HG02884 (cell line): ENCODE data around the gene TNFAIP2.

Source experiments
- ATAC-seq: cut with Tn5 transposase; IDR thresholded peaks from one replicate; pipeline ENCODE4 v1.9.1; 2021; ENCODE audit warnings: mild to moderate bottlenecking, moderate library complexity; ENCODE audit not compliant: unreplicated experiment

Gene TNFAIP2

GRCh38 chr14:103093856-103094405 is 29.3 kb upstream of the TNFAIP2 start:
- ATAC-seq, result no peak

DNA sequence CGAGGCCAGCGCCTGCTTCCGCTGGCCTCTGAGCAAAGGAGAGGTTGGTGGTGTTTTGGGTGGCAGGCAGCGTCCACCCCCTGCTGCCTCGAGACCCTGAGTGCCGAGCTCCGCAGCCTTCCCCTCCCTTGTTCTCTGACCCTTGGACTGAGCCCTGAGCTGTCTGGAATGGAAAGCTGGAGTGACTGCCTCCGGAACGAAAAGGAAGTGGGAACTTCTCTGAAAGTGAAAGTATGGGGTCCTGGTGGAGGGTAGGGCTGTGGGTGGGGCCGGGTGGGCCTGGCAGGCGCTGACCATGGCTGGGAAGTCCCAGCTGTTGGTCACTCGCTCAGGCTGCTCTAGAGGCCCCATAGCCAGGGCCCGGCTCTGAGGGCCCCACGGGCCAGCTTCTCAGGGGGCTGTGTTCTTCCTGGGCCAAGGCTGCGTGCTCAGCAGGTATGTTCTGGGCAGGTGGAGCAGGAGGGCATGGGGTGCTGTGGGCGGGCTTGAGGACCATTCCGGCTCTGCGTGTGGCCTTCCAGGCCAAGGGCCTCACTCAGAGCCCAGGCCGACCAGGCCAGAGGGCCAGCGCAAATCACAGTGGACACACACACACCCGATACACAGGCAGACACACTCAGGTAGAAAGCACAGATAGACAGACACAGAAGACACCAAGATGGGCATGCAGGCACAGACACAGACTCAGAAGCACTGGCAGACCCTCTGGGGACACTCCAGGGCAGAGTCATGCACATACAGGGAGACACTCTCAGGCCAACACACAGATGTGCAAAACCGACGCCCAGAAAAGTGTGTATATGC is 28.7 kb upstream of the TNFAIP2 start, which contains the start of gene EXOC3L4:
TSS of gene EXOC3L4 (plus strand) at position 320 of the 804 bp plus-strand sequence. CDS start 5,495 bp downstream, outside the sequence.
- ATAC-seq, result no peak

DNA sequence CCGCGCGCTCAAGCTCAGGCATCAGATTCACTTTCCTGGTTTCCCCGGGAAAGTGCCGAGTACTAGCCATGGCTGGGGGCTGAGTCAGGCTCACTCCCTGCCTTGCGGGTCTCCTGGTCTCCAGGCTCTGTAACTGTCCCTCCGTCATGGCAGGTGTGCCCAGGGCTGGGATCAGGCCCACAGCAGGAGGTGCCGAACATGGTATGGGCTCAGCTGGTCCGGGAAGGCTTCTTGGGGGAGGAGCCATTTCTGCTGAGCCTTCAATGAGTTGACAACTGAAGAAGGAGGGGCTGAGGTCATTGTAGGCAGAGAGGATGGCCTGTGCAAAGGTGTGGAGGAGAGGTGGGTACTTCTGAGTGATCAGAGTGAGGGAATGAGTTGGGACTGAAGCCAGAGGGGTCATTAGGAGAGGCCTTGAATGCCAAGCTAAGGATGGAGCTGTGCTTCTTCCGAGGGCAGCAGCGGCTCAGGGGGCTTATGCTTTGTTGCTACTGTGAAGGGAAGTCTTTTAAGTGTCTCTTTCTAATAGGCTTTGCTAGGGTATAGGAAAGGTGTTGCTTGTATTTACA is 28.0 kb upstream of the TNFAIP2 start:
- no peak for ATAC-seq

GRCh38 chr14:103096387-103096786 is 26.9 kb upstream of the TNFAIP2 start:
- ATAC-seq, result no peak

DNA sequence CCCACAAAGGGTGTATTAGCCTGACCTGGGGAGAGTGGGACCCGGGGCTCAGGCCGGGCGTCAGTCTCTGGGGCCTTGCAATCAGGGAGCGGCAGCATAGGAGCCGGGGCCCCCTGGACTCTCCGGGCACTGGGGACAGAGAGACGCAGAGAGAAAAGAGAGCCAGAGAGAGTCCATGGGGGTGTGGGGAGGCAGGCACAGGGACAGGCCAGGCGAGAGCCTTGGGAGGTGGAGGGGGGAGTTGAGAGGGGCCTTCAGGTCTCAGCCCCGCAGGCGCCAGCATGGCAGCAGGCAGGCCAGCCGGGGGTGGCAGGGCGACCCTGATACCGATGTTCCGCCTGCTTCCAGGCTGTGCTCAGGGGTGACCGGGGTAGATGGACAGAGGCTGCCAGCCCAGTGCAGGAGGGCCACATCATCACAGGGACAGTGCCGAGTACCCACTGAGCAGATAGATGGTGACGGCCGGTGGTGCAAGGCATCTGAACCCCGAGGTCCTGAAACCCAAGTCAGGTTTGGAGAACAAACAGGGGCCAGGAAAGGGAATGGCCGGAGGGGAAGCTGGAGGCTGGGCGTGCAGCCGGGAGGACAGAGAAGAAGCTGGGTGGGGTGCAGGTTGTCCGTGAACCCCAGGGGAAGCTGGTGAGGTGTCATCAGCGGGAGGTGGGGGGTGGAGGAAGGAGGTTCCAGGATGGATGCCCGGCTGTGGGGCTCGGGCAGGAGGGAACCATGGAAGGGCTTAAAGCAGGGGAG is 25.8 kb upstream of the TNFAIP2 start:
- ATAC-seq, result no peak

DNA sequence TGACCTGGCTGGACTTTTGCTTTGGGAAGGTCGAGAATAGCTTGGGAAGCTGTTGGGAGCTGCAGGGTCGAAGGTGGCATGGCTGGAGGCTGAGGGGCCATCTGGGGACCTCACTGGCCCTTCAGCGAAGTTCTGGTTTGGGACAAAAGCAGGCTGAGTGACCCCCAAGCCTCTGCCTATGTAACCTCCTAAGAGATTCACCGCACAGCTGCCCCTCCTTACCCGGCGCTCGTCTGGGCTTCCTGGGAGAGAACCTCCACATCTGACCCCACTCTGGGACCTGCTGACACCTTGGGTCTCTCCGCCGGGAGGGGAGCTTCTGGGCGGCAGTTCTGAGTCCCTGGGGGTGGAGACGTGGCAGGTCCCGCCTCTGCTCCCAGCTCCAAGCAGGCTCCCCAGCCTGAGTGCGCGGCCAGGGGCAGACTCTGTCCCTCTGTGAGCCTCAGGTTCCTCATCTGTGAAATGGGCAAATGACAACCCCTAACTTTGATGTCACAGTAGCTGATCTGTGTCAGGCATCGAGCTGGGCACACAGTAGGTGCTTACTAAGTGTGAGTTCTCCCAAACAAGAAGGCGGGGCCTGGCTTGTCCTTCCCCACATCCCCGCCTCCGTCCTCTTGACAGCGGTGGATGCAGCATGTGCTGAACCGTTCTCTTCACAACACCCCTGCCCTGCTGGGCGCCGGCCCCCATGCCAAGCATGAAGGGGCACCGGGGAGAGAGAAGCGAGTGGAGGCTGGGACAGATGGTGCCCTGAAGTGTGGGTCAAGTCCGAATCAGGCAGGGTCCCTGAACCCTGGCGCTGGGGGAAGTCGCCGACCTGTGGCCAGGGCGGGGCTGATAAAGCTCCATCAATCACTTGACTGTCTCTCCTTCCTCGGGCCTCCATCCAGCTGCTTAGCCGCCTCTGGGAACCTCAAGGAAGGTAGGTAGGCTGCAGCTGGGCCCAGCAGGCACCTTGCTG is 25.0 kb upstream of the TNFAIP2 start:
- no peak for ATAC-seq

- ATAC-seq, result no peak
Measured at GRCh38 chr14:103099081-103099732, 24.1 kb upstream of the TNFAIP2 start.

DNA sequence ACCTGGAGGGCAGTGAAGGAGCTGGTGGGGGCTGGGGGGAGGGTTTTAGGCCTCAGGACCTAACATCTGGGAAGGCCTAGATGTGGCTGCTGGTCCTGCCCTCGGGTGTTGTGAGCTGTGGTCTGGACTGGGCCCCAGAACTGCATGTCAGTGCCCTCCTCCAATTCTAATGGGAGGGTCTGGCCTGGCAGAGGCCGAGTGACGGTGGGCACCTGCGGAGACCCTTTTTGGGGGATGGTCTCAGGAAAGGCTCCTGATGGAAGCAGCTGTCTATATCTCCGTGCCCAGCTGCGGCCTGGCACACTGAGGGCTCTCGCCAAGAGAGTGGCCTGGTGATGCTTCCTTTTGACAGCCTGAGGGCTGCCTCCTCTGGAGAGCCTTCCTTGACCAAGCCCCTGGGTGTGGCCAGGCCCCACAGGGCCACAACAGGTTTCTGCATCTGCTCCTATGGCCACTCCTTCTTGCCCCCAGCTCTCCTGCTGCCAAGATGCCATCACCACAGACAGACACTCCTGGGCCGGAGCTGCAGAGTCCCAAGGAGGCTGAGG is 23.5 kb upstream of the TNFAIP2 start:
- ATAC-seq, result no peak

DNA sequence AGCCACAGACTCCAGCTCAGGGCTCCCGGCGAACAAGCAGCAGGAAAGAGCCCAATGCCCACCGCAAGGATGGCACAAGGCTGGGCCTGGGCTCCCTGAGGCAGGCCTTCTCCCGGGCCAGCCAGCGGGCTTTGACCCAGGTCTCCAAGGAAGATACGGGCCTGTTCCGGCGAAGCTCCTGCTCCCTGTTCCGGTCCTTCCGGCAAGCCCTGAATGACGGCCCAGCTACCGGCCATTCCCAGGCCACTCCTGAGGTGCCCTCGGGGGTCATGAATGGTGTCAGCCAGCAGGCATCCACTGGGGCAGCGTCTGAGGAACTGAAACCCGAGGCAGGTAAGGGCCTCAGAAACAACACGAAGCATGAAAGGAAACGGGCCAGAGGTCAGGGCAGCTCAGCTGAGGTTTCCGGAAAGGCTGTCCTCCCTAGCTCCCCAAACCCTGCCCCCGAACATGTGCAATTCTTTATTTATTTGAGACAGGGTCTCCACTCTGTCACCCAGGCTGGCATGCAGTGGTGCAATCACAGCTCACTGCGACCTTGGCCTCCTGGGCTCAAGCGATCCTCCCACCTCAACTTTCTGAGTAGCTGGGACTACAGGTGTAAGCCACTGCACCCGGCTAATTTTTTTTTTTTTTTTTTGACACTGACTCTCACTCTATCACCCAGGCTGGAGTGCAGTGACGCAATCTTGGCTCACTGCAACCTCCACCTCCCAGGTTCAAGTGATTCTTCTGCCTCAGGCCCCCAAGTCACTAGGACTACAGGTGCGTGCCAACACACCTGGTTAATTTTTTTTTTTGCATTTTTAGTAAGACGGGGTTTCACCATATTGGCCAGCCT is 22.8 kb upstream of the TNFAIP2 start:
- ATAC-seq, result no peak

DNA sequence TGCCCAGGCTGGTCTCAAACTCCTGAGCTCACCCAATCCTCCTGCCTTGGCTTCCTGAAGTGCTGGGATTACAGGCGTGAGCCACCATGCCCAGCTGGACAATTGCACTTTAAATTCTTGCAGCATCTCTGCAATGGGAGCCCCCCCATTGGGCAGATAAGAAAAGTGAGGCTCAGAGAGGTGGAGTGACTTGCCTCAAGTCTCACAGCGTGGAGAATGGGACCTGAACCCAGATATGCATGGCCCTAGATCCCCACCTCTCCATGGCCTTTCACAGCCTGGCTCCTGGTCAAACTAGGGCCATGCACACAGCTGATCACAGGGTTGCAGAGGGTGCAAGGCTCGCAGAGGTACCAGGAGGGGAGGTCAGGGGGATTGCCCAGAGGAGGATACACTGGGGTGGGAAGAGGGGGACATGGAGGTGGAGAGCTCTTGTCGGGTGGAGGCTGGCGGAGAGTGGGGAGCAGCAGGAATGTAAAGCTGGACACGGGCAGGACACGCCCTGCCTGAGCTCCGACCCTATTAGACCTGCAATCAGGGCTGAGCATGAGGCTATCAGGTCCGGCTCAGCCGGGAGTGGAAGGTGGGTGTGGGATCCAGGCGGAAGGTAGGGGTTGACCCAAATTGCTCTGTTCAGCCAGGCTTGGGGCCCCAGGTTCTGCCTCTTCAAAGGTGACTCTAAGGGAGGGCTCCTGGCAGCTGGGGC is 21.9 kb upstream of the TNFAIP2 start:
- ATAC-seq, result no peak

GRCh38 chr14:103101963-103102688 is 21.1 kb upstream of the TNFAIP2 start:
- ATAC-seq, result no peak

DNA sequence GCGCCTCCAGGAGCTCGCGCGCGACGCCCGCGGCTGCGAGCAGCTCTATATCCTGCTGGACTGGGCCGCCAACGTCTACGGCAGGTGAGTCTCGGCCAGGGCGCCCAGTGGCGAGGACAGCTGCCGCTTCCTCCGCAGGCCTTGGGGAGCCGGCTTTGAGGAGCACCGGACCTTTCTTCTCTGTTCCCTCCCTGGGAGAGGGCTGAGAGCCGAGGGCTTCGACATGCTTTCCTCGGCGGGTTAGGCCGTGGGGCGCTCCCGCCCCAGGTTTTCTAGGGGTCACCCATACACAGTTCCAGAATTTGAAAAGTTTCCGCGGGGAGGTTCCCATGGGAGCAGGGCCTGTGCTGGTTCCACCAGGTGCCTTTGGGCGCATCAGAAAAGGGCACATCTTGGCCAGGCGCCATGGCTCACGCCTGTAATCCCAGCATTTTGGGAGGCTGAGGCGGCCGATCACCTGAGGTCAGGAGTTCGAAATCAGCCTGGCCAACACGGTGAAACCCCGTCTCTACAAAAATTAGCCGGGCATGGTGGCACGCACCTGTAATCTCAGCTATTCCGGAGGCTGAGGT is 20.5 kb upstream of the TNFAIP2 start:
- no peak for ATAC-seq

GRCh38 chr14:103103461-103104388 is 19.5 kb upstream of the TNFAIP2 start:
- no peak for ATAC-seq

- ATAC-seq, result no peak
Measured at GRCh38 chr14:103104389-103104653, 18.9 kb upstream of the TNFAIP2 start.

DNA sequence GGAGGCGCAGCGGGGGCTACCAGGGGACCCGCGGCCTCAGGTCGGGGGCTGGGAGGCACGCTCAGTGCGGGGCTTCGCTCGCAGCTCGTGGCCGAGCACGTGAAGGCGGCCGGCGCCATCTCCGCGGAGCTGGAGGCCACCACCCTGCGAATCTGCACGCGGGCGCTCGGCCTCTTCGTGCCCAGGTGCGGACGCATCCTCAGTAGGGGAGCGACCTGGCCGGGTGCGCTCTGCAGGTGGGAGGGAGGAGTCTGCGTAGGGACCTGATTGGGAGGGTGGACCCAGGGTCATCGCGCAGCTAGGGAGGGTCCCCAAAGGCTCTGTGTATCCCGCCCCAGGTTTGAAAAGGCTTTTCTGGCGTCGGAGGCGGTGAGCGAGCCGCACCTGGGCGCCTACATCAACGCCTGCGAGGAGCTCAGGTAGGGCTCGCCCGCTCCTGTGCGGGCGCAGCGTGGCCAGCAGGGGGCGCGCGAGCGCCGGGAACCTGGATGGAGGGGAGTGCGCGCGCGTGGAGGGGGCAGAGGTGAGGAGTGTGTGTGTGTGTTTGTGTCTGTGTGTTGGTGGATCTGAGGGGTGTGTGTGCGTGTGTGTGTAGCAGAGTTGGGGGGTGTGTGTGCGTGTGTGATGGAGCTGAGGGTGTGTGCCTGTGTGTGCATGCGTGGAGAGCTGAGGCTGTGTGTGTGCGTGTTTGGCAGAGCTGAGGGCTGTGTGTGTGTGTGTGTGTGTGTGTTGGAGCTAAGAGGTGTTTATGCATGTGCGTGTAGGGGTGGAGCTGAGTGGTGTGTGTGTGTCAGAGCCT is 18.4 kb upstream of the TNFAIP2 start:
- no peak for ATAC-seq
